Activated CD8-positive, alpha-beta memory T cell treated with anti-CD3 and anti-CD28 coated beads, Interleukin-2, amount 10 ng/mL, durations not matched to agents 7 days and 5 days (primary cell): Measurements from ENCODE around the gene MAP7D3. TPM values are rescaled to one million over a fixed set of nuclear protein-coding genes. Genes with fewer than 3 reads are reported as not detected.
"Not testable (repeated sequence)": the region's sequence is repeated elsewhere in the genome, so short reads cannot be mapped to it uniquely, and the experiment has no call there.

Experiments used
- ATAC-seq: fragments of 150-1000 bp; cut with Tn5 transposase; one replicate; pipeline ENCODE4 v1.10.0; 2021; ENCODE audit warnings: moderate library complexity
- CTCF ChIA-PET: fragments of 350-600 bp; sonication (Branson Sonifier 250); formaldehyde crosslinking; loops from one replicate; lab custom pipeline; 2021; ENCODE audit warnings: antibody characterized with exemption; lab: Charles Lee
- DNase-seq: peaks from one replicate; pipeline ENCODE4 v3.0.0-alpha.2; 2020
- H3K27ac Mint-ChIP-seq: one replicate; pipeline ENCODE4 v1.8.0; 2021; ENCODE audit warnings: mild to moderate bottlenecking, mixed read lengths
- H3K27me3 Mint-ChIP-seq: one replicate; pipeline ENCODE4 v1.8.0; 2021; ENCODE audit warnings: mixed read lengths
- H3K36me3 Mint-ChIP-seq: one replicate; pipeline ENCODE4 v1.8.0; 2021; ENCODE audit warnings: mild to moderate bottlenecking, mixed read lengths
- H3K4me1 Mint-ChIP-seq: one replicate; pipeline ENCODE4 v1.8.0; 2021; ENCODE audit warnings: mixed read lengths
- H3K4me3 Mint-ChIP-seq: one replicate; pipeline ENCODE4 v1.8.0; 2021; ENCODE audit warnings: mild to moderate bottlenecking, moderate library complexity, mixed read lengths
- H3K9me3 Mint-ChIP-seq: one replicate; pipeline ENCODE4 v1.8.0; 2022; ENCODE audit warnings: low read depth, mixed read lengths
- total RNA-seq, 2 experiments: library from RNA; stranded (reverse); gene quantifications; one replicate each; pipeline ENCODE4 v1.2.3, GENCODE V29; 2021

The MAP7D3 gene
- total RNA-seq, result 10 to 100 TPM; 13.1 to 13.9 TPM

- Mint-ChIP-seq H3K27ac (peak within 1 kb of the TSS; percentile 88), H3K4me3 (peak within 1 kb of the TSS; percentile 84)
These were observed at the start of gene MAP7D3 for GRCh38 chrX:136251041-136251991. Gene MAP7D3, minus strand, starts transcription at chrX:136251400. Its CDS starts 42 bp downstream, at chrX:136251358.

GRCh38 chrX:136300721-136301120 lies 49.5 kb upstream of the MAP7D3 start, which contains the start of gene ADGRG4:
Gene ADGRG4, plus strand, starts transcription at chrX:136300963. Its CDS starts 7,815 bp downstream, at chrX:136308778.
- CTCF ChIA-PET, H3K4me1 Mint-ChIP-seq, H3K27ac Mint-ChIP-seq, DNase-seq, H3K27me3 Mint-ChIP-seq, H3K4me3 Mint-ChIP-seq, H3K36me3 Mint-ChIP-seq, ATAC-seq, H3K9me3 Mint-ChIP-seq: not testable (repeated sequence)

More at GRCh38 chrX:136251041-136251991, at the start of gene MAP7D3:
- Mint-ChIP-seq H3K27me3 (no peaks in the 10 kb centered on the region), H3K9me3 (no peaks in the 10 kb centered on the region), H3K4me1 (peaks cover 13% of the 10 kb centered on the region), H3K36me3 (no peaks in the 10 kb centered on the region)
- CTCF ChIA-PET, result interaction anchor here (1.0 to 1.6 kb wide), 3 partner anchors 18 to 674 kb away, joined by 3 to 6 read pairs (median 4); no protein-coding TSS in a partner anchor
- ATAC-seq (peak; percentile 96), DNase-seq (peak; percentile 73)

- Mint-ChIP-seq H3K9me3 (no peaks in the 10 kb centered on the region), H3K36me3 (no peaks in the 10 kb centered on the region), H3K4me3 (no peak overlapping the region), H3K4me1 (no peaks in the 10 kb centered on the region), H3K27ac (no peak overlapping the region), H3K27me3 (peaks cover 8% of the 10 kb centered on the region)
- CTCF ChIA-PET, result no interaction called here
- ATAC-seq (no peak), DNase-seq (no peak)
These were observed 44.2 kb upstream of the MAP7D3 start for GRCh38 chrX:136295380-136295779.

- DNase-seq, result no peak
- CTCF ChIA-PET, result no interaction called here
- H3K27ac Mint-ChIP-seq, result no peak overlapping the region
- H3K4me1 Mint-ChIP-seq, result no peaks in the 10 kb centered on the region
- no peaks in the 10 kb centered on the region for H3K9me3 Mint-ChIP-seq
- no peaks in the 10 kb centered on the region for H3K36me3 Mint-ChIP-seq
- no peak for ATAC-seq
- H3K27me3 Mint-ChIP-seq, result peaks cover 8% of the 10 kb centered on the region
- H3K4me3 Mint-ChIP-seq, result no peak overlapping the region
These were observed 41.5 kb upstream of the MAP7D3 start for GRCh38 chrX:136292656-136293055.

- no peak overlapping the region for H3K27ac Mint-ChIP-seq
- peaks cover 8% of the 10 kb centered on the region for H3K27me3 Mint-ChIP-seq
- no peak for ATAC-seq
- H3K36me3 Mint-ChIP-seq, result no peaks in the 10 kb centered on the region
- CTCF ChIA-PET, result no interaction called here
- H3K4me3 Mint-ChIP-seq, result no peak overlapping the region
- no peak for DNase-seq
- no peaks in the 10 kb centered on the region for H3K9me3 Mint-ChIP-seq
- no peaks in the 10 kb centered on the region for H3K4me1 Mint-ChIP-seq
These were observed 40.6 kb upstream of the MAP7D3 start for GRCh38 chrX:136291824-136292223.

- DNase-seq, H3K27me3 Mint-ChIP-seq, H3K4me1 Mint-ChIP-seq, H3K36me3 Mint-ChIP-seq, CTCF ChIA-PET, H3K27ac Mint-ChIP-seq, H3K9me3 Mint-ChIP-seq, ATAC-seq, H3K4me3 Mint-ChIP-seq: not testable (repeated sequence)
These were observed 35.2 kb upstream of the MAP7D3 start for GRCh38 chrX:136286375-136286774.

- no peaks in the 10 kb centered on the region for H3K9me3 Mint-ChIP-seq
- CTCF ChIA-PET, result no interaction called here
These were observed 24.4 kb upstream of the MAP7D3 start for GRCh38 chrX:136275553-136275952.

GRCh38 chrX:136273986-136274385 lies 22.8 kb upstream of the MAP7D3 start:
- no peaks in the 10 kb centered on the region for H3K27me3 Mint-ChIP-seq
- H3K9me3 Mint-ChIP-seq, result no peaks in the 10 kb centered on the region
- no peak overlapping the region for H3K4me3 Mint-ChIP-seq
- no peak for ATAC-seq
- H3K27ac Mint-ChIP-seq, result no peak overlapping the region
- H3K36me3 Mint-ChIP-seq, result no peaks in the 10 kb centered on the region
- DNase-seq, result no peak
- peaks cover 13% of the 10 kb centered on the region for H3K4me1 Mint-ChIP-seq
- CTCF ChIA-PET, result no interaction called here

More at GRCh38 chrX:136275553-136275952, 24.4 kb upstream of the MAP7D3 start:
- DNase-seq (no peak), ATAC-seq (no peak)
- peaks cover 13% of the 10 kb centered on the region for H3K4me1 Mint-ChIP-seq
- no peak overlapping the region for H3K4me3 Mint-ChIP-seq
- H3K27ac Mint-ChIP-seq, result no peak overlapping the region
- no peaks in the 10 kb centered on the region for H3K36me3 Mint-ChIP-seq
- H3K27me3 Mint-ChIP-seq, result no peaks in the 10 kb centered on the region

- Mint-ChIP-seq H3K27me3 (no peaks in the 10 kb centered on the region), H3K4me1 (peaks cover 13% of the 10 kb centered on the region), H3K4me3 (no peak overlapping the region), H3K27ac (no peak overlapping the region), H3K36me3 (no peaks in the 10 kb centered on the region), H3K9me3 (no peaks in the 10 kb centered on the region)
- no peak for ATAC-seq
- no peak for DNase-seq
- CTCF ChIA-PET, result no interaction called here
These were observed 21.1 kb upstream of the MAP7D3 start for GRCh38 chrX:136272325-136272724.

- Mint-ChIP-seq H3K9me3 (no peaks in the 10 kb centered on the region), H3K4me1 (peaks cover 13% of the 10 kb centered on the region), H3K36me3 (no peaks in the 10 kb centered on the region), H3K27me3 (no peaks in the 10 kb centered on the region), H3K27ac (no peak overlapping the region), H3K4me3 (no peak overlapping the region)
- CTCF ChIA-PET, result interaction anchor here (0.8 kb wide), 1 partner anchor 243 kb away, joined by 3 read pairs; no protein-coding TSS in a partner anchor
- DNase-seq, result no peak
- no peak for ATAC-seq
These were observed 20.1 kb upstream of the MAP7D3 start for GRCh38 chrX:136271300-136271699.

GRCh38 chrX:136269921-136270320 lies 18.7 kb upstream of the MAP7D3 start:
- H3K27me3 Mint-ChIP-seq, result no peaks in the 10 kb centered on the region
- ATAC-seq, result no peak
- DNase-seq, result no peak
- H3K4me1 Mint-ChIP-seq, result peaks cover 13% of the 10 kb centered on the region
- CTCF ChIA-PET, result interaction anchor here (1.2 kb wide), 1 partner anchor 19 kb away, joined by 6 read pairs; the partner anchor contains the start of gene MAP7D3
- no peaks in the 10 kb centered on the region for H3K9me3 Mint-ChIP-seq
- no peak overlapping the region for H3K27ac Mint-ChIP-seq
- H3K36me3 Mint-ChIP-seq, result no peaks in the 10 kb centered on the region
- H3K4me3 Mint-ChIP-seq, result no peak overlapping the region

- Mint-ChIP-seq H3K36me3 (no peaks in the 10 kb centered on the region), H3K27me3 (no peaks in the 10 kb centered on the region), H3K9me3 (no peaks in the 10 kb centered on the region), H3K4me1 (peaks cover 13% of the 10 kb centered on the region), H3K27ac (no peak overlapping the region), H3K4me3 (no peak overlapping the region)
- CTCF ChIA-PET, result interaction anchor here (1.1 to 1.7 kb wide), 12 partner anchors 9 to 242 kb away, joined by 3 to 7 read pairs (median 4); no protein-coding TSS in a partner anchor
- ATAC-seq (peak; percentile 79), DNase-seq (peak; percentile 64)
These were observed 17.1 kb upstream of the MAP7D3 start for GRCh38 chrX:136268051-136269048.

- no peak for DNase-seq
- CTCF ChIA-PET, result interaction anchor here (0.9 kb wide), 1 partner anchor 238 kb away, joined by 3 read pairs; no protein-coding TSS in a partner anchor
- Mint-ChIP-seq H3K27ac (no peak overlapping the region), H3K9me3 (no peaks in the 10 kb centered on the region), H3K4me3 (no peak overlapping the region), H3K27me3 (no peaks in the 10 kb centered on the region), H3K36me3 (no peaks in the 10 kb centered on the region), H3K4me1 (peaks cover 6% of the 10 kb centered on the region)
- ATAC-seq, result no peak
These were observed 15.6 kb upstream of the MAP7D3 start for GRCh38 chrX:136266828-136267227.
